B cell (primary cell): ENCODE measurements around the gene INAFM2. TPM values are rescaled to one million over a fixed set of nuclear protein-coding genes. Genes with fewer than 3 reads are reported as not detected.

Experiments used
- ATAC-seq: fragments of 200-7000 bp; cut with Tn5 transposase; one replicate; pipeline ENCODE4 v1.10.0; 2021; ENCODE audit warnings: low read depth, mild to moderate bottlenecking, moderate number of reproducible peaks, moderate library complexity
- CTCF ChIA-PET: fragments of 350-600 bp; sonication (Branson Sonifier 250); formaldehyde crosslinking; loops from one replicate; lab custom pipeline; 2021; ENCODE audit warnings: antibody characterized with exemption, inconsistent platforms; lab: Charles Lee
- POLR2A ChIA-PET: fragments of 350-600 bp; sonication (Branson Sonifier 250); formaldehyde crosslinking; loops from one replicate; lab custom pipeline; 2021; ENCODE audit warnings: antibody characterized with exemption; lab: Charles Lee
- DNase-seq: peaks from one replicate; pipeline ENCODE4 v3.0.0; 2013
- H2AFZ ChIP-seq: 2 replicates; pipeline ENCODE4 v1.6.1; 2012; ENCODE audit warnings: mild to moderate bottlenecking, low read depth, low read length; ENCODE audit not compliant: insufficient read depth, poor library complexity, severe bottlenecking
- H3K27ac ChIP-seq, 2 donors: 1 replicate in 1 of 2; 2 replicates in 1 of 2; pipeline ENCODE4 v1.5.1; 2012 to 2013; ENCODE audit warnings: low read length in 2 of 2, mild to moderate bottlenecking in 2 of 2, moderate library complexity in 1 of 2
- H3K27me3 ChIP-seq, 4 experiments: fragments of 200-600 bp in 1 of 4; sonication (generic) in 1 of 4; replicated peaks in 1 of 4; 1 replicate in 2 of 4; 2 replicates in 2 of 4; pipeline versions ENCODE4 v1.6.1 to v1.7.0; 2013 to 2016; ENCODE audit warnings: low read length in 3 of 4, mild to moderate bottlenecking in 2 of 4, mixed read lengths in 1 of 4, moderate library complexity in 1 of 4; ENCODE audit not compliant: insufficient read depth in 4 of 4, control insufficient read depth in 3 of 4; ENCODE audit errors: control extremely low read depth in 1 of 4
- H3K36me3 ChIP-seq, 2 experiments: replicated peaks in 1 of 2; 1 replicate in 1 of 2; 2 replicates in 1 of 2; pipeline versions ENCODE4 v1.6.1 to v1.7.1; 2013; ENCODE audit warnings: low read length in 1 of 2; ENCODE audit not compliant: insufficient read depth in 2 of 2, control insufficient read depth in 1 of 2; ENCODE audit errors: control extremely low read depth in 1 of 2, extremely low read depth in 1 of 2
- H3K4me1 ChIP-seq, 2 donors: fragments of 200-600 bp in 1 of 2; sonication (generic) in 1 of 2; 1 replicate in 1 of 2; 2 replicates in 1 of 2; pipeline versions ENCODE4 v1.5.1 to v1.6.1; 2013 to 2017; ENCODE audit warnings: low read length in 2 of 2; ENCODE audit not compliant: control insufficient read depth in 2 of 2, insufficient read depth in 2 of 2
- H3K4me2 ChIP-seq: replicated peaks from 2 replicates; pipeline ENCODE3; 2012; ENCODE audit warnings: mild to moderate bottlenecking, low read depth, low read length; ENCODE audit not compliant: poor library complexity, severe bottlenecking
- H3K4me3 ChIP-seq, 5 experiments: fragments of 200-600 bp in 1 of 5; sonication (generic) in 1 of 5; 1 replicate in 3 of 5; 2 replicates in 2 of 5; pipeline versions ENCODE4 v1.5.1 to v1.7.0; 2011 to 2016; ENCODE audit warnings: low read length in 4 of 5, mild to moderate bottlenecking in 4 of 5, low read depth in 2 of 5, control low read depth in 1 of 5, moderate library complexity in 1 of 5; ENCODE audit not compliant: insufficient read depth in 1 of 5; ENCODE audit errors: control extremely low read depth in 1 of 5, extremely low read depth in 1 of 5
- H3K79me2 ChIP-seq: fragments of 200-600 bp; sonication (generic); one replicate; pipeline ENCODE4 v1.6.0; 2016; ENCODE audit warnings: low read length; ENCODE audit not compliant: control insufficient read depth, insufficient read depth
- H3K9ac ChIP-seq: fragments of 200-600 bp; sonication (generic); 2 replicates; pipeline ENCODE4 v1.6.1; 2017; ENCODE audit warnings: mild to moderate bottlenecking, low read length, moderate library complexity
- H3K9me3 ChIP-seq, 3 donors: one replicate each; pipeline versions ENCODE4 v1.6.1 to v1.7.1; 2013; ENCODE audit warnings: low read length in 2 of 3; ENCODE audit not compliant: control insufficient read depth in 2 of 3, insufficient read depth in 1 of 3; ENCODE audit errors: control extremely low read depth in 1 of 3
- H4K20me1 ChIP-seq: 2 replicates; pipeline ENCODE4 v1.6.0; 2012; ENCODE audit warnings: mild to moderate bottlenecking, low read length; ENCODE audit not compliant: insufficient read depth, control insufficient read depth, poor library complexity, severe bottlenecking
- H3K27ac Mint-ChIP-seq: one replicate; pipeline ENCODE4 v1.8.0; 2021; ENCODE audit warnings: mixed read lengths
- H3K27me3 Mint-ChIP-seq: one replicate; pipeline ENCODE4 v1.8.0; 2021; ENCODE audit warnings: mixed read lengths
- H3K4me1 Mint-ChIP-seq: one replicate; pipeline ENCODE4 v1.8.0; 2021; ENCODE audit warnings: mixed read lengths
- H3K4me3 Mint-ChIP-seq: one replicate; pipeline ENCODE4 v1.8.0; 2021; ENCODE audit warnings: mixed read lengths
- H3K9me3 Mint-ChIP-seq: one replicate; pipeline ENCODE4 v1.8.0; 2022; ENCODE audit warnings: mixed read lengths; ENCODE audit not compliant: insufficient read depth
- EZH2 ChIP-seq: IDR thresholded peaks from 2 replicates; pipeline ENCODE4 v1.6.1; 2012; ENCODE audit warnings: borderline replicate concordance, low read depth, mild to moderate bottlenecking, moderate library complexity, low read length; ENCODE audit not compliant: insufficient read depth, poor library complexity, severe bottlenecking
- WGBS: methylation state at CpG from one replicate; pipeline ENCODE4 v1.1.5; 2013; ENCODE audit warnings: missing lambda C conversion rate; ENCODE audit not compliant: insufficient coverage; 5-methylcytosine and 5-hydroxymethylcytosine counted together
- intact Hi-C: fragments of 100-400 bp; cut with micrococcal nuclease; formaldehyde crosslinking; loops from one replicate; pipeline ENCODE4 v1.10.0; 2022
- polyA plus RNA-seq: library from polyadenylated mRNA; depleted of rRNA; stranded (reverse); fragments of >200 nt; gene quantifications from 2 replicates; pipeline ENCODE4 v1.2.3, GENCODE V29; 2012
- total RNA-seq, 2 donors: library from RNA; stranded (reverse); fragments of 120-200 nt in 1 of 2; gene quantifications; 1 replicate in 1 of 2; 2 replicates in 1 of 2; pipeline versions ENCODE4 v1.2.3 to v1.2.4, GENCODE V29; 2013 to 2022
- TF ChIP-seq, protein P1 (sequence below): fragments of 200-600 bp; IDR thresholded peaks from one replicate; pipeline ENCODE4 v1.8.0; 2022; ENCODE audit warnings: antibody characterized with exemption, mild to moderate bottlenecking

INAFM2 gene
- total and polyA plus RNA-seq, 2 donors (not counting 1 experiment from before 2014, with no cell fraction given) = 3.0 to 7.0 TPM

DNA sequence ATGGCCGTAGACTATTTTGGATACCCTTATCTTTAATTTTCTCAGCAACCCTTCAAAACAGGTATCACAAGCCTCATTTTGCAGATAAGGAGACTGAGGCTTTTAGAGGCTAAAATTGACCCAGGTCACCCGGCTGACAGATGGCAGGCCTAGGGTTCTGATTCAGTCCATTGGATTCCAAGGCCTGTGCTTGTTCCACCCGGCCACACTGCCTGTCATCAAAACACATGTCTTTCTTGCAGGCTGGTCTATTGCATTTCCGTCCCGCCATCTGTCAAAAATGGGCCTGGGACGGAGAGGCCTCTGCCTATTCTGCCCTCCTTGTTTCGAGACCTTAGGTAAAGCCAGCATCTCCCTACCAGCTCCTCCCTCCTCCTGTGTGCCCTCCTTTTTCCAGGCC lies 8.1 kb downstream of the INAFM2 start:
- CTCF ChIA-PET = interaction anchor here (1.7 to 12.2 kb wide), 5 partner anchors 12 to 53 kb away, joined by 6 to 221 read pairs (median 43); partner anchors contain the start of genes INAFM2 and PLCB2

GRCh38 chr15:40332113-40332781 lies 8.8 kb downstream of the INAFM2 start:
- DNase-seq (no peak), ATAC-seq (no peak)
- H3K9me3 ChIP-seq = no peaks in the 10 kb centered on the region
- H3K9ac ChIP-seq = no peak overlapping the region
- H4K20me1 ChIP-seq = no peaks in the 10 kb centered on the region
- intact Hi-C loops = no loop called here
- Mint-ChIP-seq H3K4me3 (no peak overlapping the region), H3K4me1 (peaks cover 24% of the 10 kb centered on the region), H3K27me3 (no peaks in the 10 kb centered on the region), H3K27ac (no peak overlapping the region), H3K9me3 (no peaks in the 10 kb centered on the region)
- ChIA-PET CTCF (interaction anchor here (0.7 to 12.2 kb wide), 6 partner anchors 12 to 53 kb away, joined by 4 to 221 read pairs (median 6); partner anchors contain the start of genes INAFM2 and PLCB2), POLR2A (interaction anchor here (0.6 kb wide), 1 partner anchor 263 kb away, joined by 3 read pairs; no protein-coding TSS in a partner anchor)
- peaks cover 0 to 4% (median 0%) of the 10 kb centered on the region in 4 experiments for H3K27me3 ChIP-seq
- no peak overlapping the region for H3K4me3 ChIP-seq
- H3K4me2 ChIP-seq = no peak overlapping the region
- H3K36me3 ChIP-seq = no peaks in the 10 kb centered on the region
- no peaks in the 10 kb centered on the region for H3K79me2 ChIP-seq
- peaks cover 17 to 23% of the 10 kb centered on the region in 2 donors for H3K4me1 ChIP-seq
- TF ChIP-seq, protein P1, sequence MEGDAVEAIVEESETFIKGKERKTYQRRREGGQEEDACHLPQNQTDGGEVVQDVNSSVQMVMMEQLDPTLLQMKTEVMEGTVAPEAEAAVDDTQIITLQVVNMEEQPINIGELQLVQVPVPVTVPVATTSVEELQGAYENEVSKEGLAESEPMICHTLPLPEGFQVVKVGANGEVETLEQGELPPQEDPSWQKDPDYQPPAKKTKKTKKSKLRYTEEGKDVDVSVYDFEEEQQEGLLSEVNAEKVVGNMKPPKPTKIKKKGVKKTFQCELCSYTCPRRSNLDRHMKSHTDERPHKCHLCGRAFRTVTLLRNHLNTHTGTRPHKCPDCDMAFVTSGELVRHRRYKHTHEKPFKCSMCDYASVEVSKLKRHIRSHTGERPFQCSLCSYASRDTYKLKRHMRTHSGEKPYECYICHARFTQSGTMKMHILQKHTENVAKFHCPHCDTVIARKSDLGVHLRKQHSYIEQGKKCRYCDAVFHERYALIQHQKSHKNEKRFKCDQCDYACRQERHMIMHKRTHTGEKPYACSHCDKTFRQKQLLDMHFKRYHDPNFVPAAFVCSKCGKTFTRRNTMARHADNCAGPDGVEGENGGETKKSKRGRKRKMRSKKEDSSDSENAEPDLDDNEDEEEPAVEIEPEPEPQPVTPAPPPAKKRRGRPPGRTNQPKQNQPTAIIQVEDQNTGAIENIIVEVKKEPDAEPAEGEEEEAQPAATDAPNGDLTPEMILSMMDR = no peak
- no peak for TF ChIP-seq EZH2
- H3K27ac ChIP-seq = no peak overlapping the region
- WGBS = 62% methylated on average over 4 of the region's 8 CpGs
- H2AFZ ChIP-seq = no peak overlapping the region

More for the DNA sequence above, 8.1 kb downstream of the INAFM2 start:
- POLR2A ChIA-PET = no interaction called here
- H3K9me3 ChIP-seq = no peaks in the 10 kb centered on the region
- H3K27me3 ChIP-seq = no peaks in the 10 kb centered on the region
- no peak overlapping the region for H3K9ac ChIP-seq
- no peak overlapping the region for H3K4me3 ChIP-seq
- H3K27ac ChIP-seq = no peak overlapping the region
- no peak for TF ChIP-seq EZH2
- TF ChIP-seq, protein P1 = no peak
- no peaks in the 10 kb centered on the region for H3K9me3 Mint-ChIP-seq
- no peaks in the 10 kb centered on the region for H3K36me3 ChIP-seq
- peaks cover 17 to 21% of the 10 kb centered on the region in 2 donors for H3K4me1 ChIP-seq
- H3K79me2 ChIP-seq = no peaks in the 10 kb centered on the region
- H3K4me3 Mint-ChIP-seq = no peak overlapping the region
- no peaks in the 10 kb centered on the region for H3K27me3 Mint-ChIP-seq
- DNase-seq = no peak
- peaks cover 19% of the 10 kb centered on the region for H3K4me1 Mint-ChIP-seq
- intact Hi-C loops = no loop called here
- ATAC-seq = no peak
- H4K20me1 ChIP-seq = no peaks in the 10 kb centered on the region
- no peak overlapping the region for H3K27ac Mint-ChIP-seq
- WGBS = 98% methylated on average over 6 of the region's 7 CpGs
- H3K4me2 ChIP-seq = no peak overlapping the region
- H2AFZ ChIP-seq = no peak overlapping the region
